MCF 10A (cell line): ENCODE results near the gene GPR83. TPM values are rescaled to one million over a fixed set of nuclear protein-coding genes. Genes with fewer than 3 reads are reported as not detected.
A peak's percentile ranks its signal among the peaks of the same experiment; 100 is the strongest.

Source experiments
- Bru-seq: library from RNA; stranded (reverse); fragments of 400-500 nt; gene quantifications from one replicate; lab custom pipeline; 2021; lab: Mats Ljungman, UMichigan
- BruChase-seq, 2 experiments: library from RNA; stranded (reverse); fragments of 400-500 nt; gene quantifications; one replicate each; lab custom pipeline; 2021; lab: Mats Ljungman, UMichigan
- BruUV-seq: library from RNA; stranded (reverse); fragments of 400-500 nt; replicated peaks from 2 replicates; lab custom pipeline; 2021; lab: Mats Ljungman, UMichigan
- CTCF ChIA-PET: fragments of 300-600 bp; sonication (Branson Sonifier 250); formaldehyde crosslinking; extraction: SDS; loops from one replicate; lab custom pipeline; 2021; ENCODE audit warnings: antibody characterized with exemption, inconsistent platforms; lab: Yijun Ruan, JAX
- POLR2A ChIA-PET: fragments of 300-600, 350-650 bp; sonication (Branson Sonifier 250); formaldehyde crosslinking; extraction: SDS; loops from one replicate; lab custom pipeline; 2020; ENCODE audit warnings: antibody characterized with exemption, inconsistent platforms; lab: Yijun Ruan, JAX
- DNase-seq: peaks from one replicate; pipeline ENCODE4 v3.0.0-alpha.2; 2018; ENCODE audit not compliant: unreplicated experiment
- H3K27ac Mint-ChIP-seq: one replicate; pipeline ENCODE4 v1.8.0; 2022; ENCODE audit warnings: mild to moderate bottlenecking, low read depth, mixed read lengths; ENCODE audit not compliant: unreplicated experiment
- H3K27me3 Mint-ChIP-seq: one replicate; pipeline ENCODE4 v1.8.0; 2022; ENCODE audit warnings: mixed read lengths; ENCODE audit not compliant: insufficient read depth, unreplicated experiment
- H3K36me3 Mint-ChIP-seq: one replicate; pipeline ENCODE4 v1.8.0; 2022; ENCODE audit warnings: mild to moderate bottlenecking, moderate library complexity, mixed read lengths; ENCODE audit not compliant: insufficient read depth, unreplicated experiment
- H3K4me1 Mint-ChIP-seq: one replicate; pipeline ENCODE4 v1.8.0; 2022; ENCODE audit warnings: mixed read lengths; ENCODE audit not compliant: insufficient read depth, unreplicated experiment
- H3K4me3 Mint-ChIP-seq: one replicate; pipeline ENCODE4 v1.8.0; 2022; ENCODE audit warnings: mild to moderate bottlenecking, moderate library complexity, mixed read lengths; ENCODE audit not compliant: unreplicated experiment
- H3K9me3 Mint-ChIP-seq: one replicate; pipeline ENCODE4 v1.8.0; 2022; ENCODE audit warnings: mixed read lengths; ENCODE audit not compliant: unreplicated experiment
- intact Hi-C: fragments of 100-400 bp; cut with micrococcal nuclease; formaldehyde crosslinking; loops from 2 replicates; pipeline ENCODE4 v1.14.1; 2022
- long read RNA-seq: library from polyadenylated mRNA; stranded (forward); transcript quantifications from one replicate; pipeline ENCODE4 v2.0.0, GENCODE V29; 2022
- total RNA-seq: library from RNA; stranded (reverse); gene quantifications from 2 replicates; pipeline ENCODE4 v1.2.3, GENCODE V29; 2022
- TF ChIP-seq, protein P1 (sequence below): fragments of 200-600 bp; IDR thresholded peaks from one replicate; pipeline ENCODE4 v1.8.0; 2022; ENCODE audit warnings: antibody characterized with exemption, mild to moderate bottlenecking; ENCODE audit not compliant: unreplicated experiment

The GPR83 gene
- total RNA-seq = not detected in 2 replicates
- percentile 15 among the genes with signal in this experiment for Bru-seq, nascent RNA
- BruChase-seq, experiment 1, labeled RNA remaining after a 6-hour chase = percentile 30 among the genes with signal in this experiment
- percentile 30 among the genes with signal in this experiment for BruChase-seq, experiment 2, labeled RNA remaining after a 2-hour chase
- long read RNA-seq = 0 reads

DNA sequence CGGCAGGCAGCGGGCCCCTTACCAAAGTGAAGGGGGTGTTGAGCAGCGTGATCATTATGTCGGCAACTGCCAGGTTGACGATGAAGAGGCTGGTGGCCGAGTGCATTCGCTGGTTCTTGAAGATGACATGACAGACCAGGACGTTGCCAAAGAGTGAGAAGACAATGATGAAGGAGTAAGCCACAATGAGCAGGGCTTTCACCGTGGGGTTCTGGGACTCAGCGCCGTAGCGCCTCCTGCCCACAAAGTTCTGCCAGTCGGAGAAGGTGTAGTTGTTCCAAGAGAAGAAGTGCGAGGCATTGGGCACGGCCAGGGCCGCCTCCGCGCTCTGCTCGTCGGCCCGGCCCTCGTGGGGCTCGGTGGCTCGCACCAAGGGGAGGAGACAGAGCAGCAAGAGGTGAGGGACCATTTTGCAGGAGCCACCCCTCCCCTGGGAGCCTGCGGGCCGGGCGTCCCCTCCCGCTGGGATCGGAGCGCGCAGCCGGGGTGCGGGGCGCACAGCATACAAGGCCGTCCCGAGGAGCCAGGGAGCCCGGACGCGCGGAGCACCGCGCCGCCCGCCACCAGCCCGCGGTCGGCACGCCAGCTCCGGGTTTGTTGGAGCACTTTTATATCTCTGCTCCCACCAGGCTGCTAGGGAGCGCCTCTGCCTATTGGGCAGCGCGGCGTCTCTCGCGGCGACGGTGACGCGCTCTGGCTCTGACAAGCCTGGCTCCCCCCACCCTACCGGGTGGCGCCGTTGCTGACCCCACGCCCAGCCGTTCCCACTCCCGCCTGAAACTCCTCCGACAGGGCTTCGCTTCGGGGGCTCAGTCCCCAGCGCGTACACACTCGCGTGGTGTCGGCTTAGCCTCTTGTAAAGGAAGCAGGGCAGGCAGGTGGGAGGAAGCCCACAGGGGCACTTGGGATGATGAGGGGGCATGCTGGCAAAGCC, at the start of gene GPR83:
GPR83 (minus strand) TSS at position 581 of the 934 bp plus-strand sequence; CDS start at position 409, 172 bp downstream.
- H3K9me3 Mint-ChIP-seq = peaks cover 8% of the 10 kb centered on the region
- peaks cover 22% of the 10 kb centered on the region for H3K27me3 Mint-ChIP-seq
- intact Hi-C loops = no loop called here
- no TSS peak for BruUV-seq
- H3K36me3 Mint-ChIP-seq = no peaks in the 10 kb centered on the region
- ChIA-PET CTCF (interaction anchor here (1.1 kb wide), 1 partner anchor 16 kb away, joined by 3 read pairs; no protein-coding TSS in a partner anchor), POLR2A (no interaction called here)
- no peak within 1 kb of the TSS for H3K27ac Mint-ChIP-seq
- DNase-seq = no peak
- TF ChIP-seq, protein P1, sequence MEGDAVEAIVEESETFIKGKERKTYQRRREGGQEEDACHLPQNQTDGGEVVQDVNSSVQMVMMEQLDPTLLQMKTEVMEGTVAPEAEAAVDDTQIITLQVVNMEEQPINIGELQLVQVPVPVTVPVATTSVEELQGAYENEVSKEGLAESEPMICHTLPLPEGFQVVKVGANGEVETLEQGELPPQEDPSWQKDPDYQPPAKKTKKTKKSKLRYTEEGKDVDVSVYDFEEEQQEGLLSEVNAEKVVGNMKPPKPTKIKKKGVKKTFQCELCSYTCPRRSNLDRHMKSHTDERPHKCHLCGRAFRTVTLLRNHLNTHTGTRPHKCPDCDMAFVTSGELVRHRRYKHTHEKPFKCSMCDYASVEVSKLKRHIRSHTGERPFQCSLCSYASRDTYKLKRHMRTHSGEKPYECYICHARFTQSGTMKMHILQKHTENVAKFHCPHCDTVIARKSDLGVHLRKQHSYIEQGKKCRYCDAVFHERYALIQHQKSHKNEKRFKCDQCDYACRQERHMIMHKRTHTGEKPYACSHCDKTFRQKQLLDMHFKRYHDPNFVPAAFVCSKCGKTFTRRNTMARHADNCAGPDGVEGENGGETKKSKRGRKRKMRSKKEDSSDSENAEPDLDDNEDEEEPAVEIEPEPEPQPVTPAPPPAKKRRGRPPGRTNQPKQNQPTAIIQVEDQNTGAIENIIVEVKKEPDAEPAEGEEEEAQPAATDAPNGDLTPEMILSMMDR = no peak
- no peaks in the 10 kb centered on the region for H3K4me1 Mint-ChIP-seq
- H3K4me3 Mint-ChIP-seq = no peak within 1 kb of the TSS

DNA sequence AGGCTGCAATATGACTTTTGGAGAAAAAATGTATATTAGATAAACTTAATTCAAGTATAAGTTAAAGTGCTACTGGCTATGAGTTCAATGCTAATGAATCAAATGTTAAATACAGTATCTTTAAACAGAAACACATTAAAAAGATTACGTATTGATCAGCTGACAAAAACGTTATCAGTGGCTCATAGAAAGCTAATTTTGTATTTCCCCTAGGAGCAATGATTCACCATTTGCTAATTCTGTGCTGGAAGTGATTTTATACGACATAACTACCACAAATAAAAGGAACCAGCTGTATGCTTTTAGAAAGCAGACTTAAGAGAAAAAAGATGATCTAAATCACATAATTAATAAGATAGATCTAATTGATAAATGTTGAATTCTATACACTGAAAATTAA, 48.8 kb upstream of the GPR83 start:
- Mint-ChIP-seq H3K4me1 (peaks cover 7% of the 10 kb centered on the region), H3K27me3 (no peaks in the 10 kb centered on the region), H3K4me3 (no peak overlapping the region), H3K36me3 (peaks cover 17% of the 10 kb centered on the region), H3K9me3 (no peaks in the 10 kb centered on the region), H3K27ac (no peak overlapping the region)
- BruUV-seq = no TSS peak
- intact Hi-C loops = no loop called here
- ChIA-PET POLR2A (interaction anchor here (0.6 to 2.1 kb wide), 7 partner anchors 14 to 710 kb away, joined by 3 to 11 read pairs (median 6); partner anchors contain the start of genes ANKRD49, MRE11 and PANX1), CTCF (interaction anchor here (1.0 to 1.8 kb wide), 4 partner anchors 18 to 555 kb away, joined by 3 to 7 read pairs (median 5); no protein-coding TSS in a partner anchor)
- no peak for DNase-seq
- TF ChIP-seq, protein P1 = no peak

DNA sequence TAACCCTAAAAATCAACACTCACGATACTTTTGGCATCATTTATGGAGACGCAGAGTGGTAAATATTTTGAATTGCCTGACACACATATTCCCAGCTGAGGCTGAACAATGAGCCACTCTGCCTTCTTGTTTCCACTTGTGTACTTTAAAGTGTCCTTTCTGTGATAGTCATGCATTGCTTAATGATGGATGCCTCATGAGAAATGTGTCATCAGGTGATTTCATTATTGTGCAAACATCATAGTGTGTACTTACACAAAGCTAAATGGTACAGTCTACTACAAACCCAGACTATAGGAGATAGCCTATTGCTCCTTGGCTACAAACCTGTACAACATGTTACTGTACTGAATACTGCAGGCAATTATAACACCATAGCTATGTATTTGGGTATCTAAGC, 48.2 kb upstream of the GPR83 start:
- H3K27ac Mint-ChIP-seq = peak overlapping the region; percentile 36

More for the DNA sequence above, 48.2 kb upstream of the GPR83 start:
- peaks cover 21% of the 10 kb centered on the region for H3K36me3 Mint-ChIP-seq
- DNase-seq = peak; percentile 91
- ChIA-PET CTCF (interaction anchor here (0.7 to 1.8 kb wide), 5 partner anchors 12 to 554 kb away, joined by 3 to 7 read pairs (median 3); no protein-coding TSS in a partner anchor), POLR2A (interaction anchor here (0.8 to 2.1 kb wide), 6 partner anchors 33 to 320 kb away, joined by 3 to 11 read pairs (median 6); partner anchors contain the start of genes ANKRD49, MRE11 and PANX1)
- no peaks in the 10 kb centered on the region for H3K9me3 Mint-ChIP-seq
- H3K4me1 Mint-ChIP-seq = peaks cover 7% of the 10 kb centered on the region
- no peak overlapping the region for H3K4me3 Mint-ChIP-seq
- TF ChIP-seq, protein P1 = no peak
- no peaks in the 10 kb centered on the region for H3K27me3 Mint-ChIP-seq
- intact Hi-C loops = no loop called here
- no TSS peak for BruUV-seq
